K562 (cell line): Measurements from ENCODE around the gene TAPBPL. TPM values are rescaled to one million over a fixed set of nuclear protein-coding genes. Genes with fewer than 3 reads are reported as not detected.
A peak's percentile ranks its signal among the peaks of the same experiment; 100 is the strongest.

Source experiments
- EP300 ChIP-seq: IDR thresholded peaks from 2 replicates; pipeline ENCODE4 v1.6.1; 2012; ENCODE audit warnings: low read length, improper control_type of control experiment
- FOXK2 ChIP-seq, 2 experiments: fragments of 450-650 bp; IDR thresholded peaks in 1 of 2; conservative IDR thresholded peaks in 1 of 2; 2 replicates each; pipeline ENCODE4 v1.6.1; 2016; ENCODE audit warnings: low read depth in 2 of 2, mild to moderate bottlenecking in 1 of 2
- GATA2 ChIP-seq: sonication (generic); formaldehyde crosslinking; IDR thresholded peaks from 2 replicates; pipeline ENCODE4 v1.4.0; 2020; ENCODE audit warnings: mild to moderate bottlenecking, missing genetic modification reagents
- HNRNPLL ChIP-seq: fragments of 200-400 bp; formaldehyde crosslinking; IDR thresholded peaks from 2 replicates; pipeline ENCODE4 v1.6.1; 2017; ENCODE audit warnings: low read length, low read depth, mild to moderate bottlenecking; ENCODE audit not compliant: poor library complexity, severe bottlenecking
- MAZ ChIP-seq, 2 experiments: fragments of 450-650 bp in 1 of 2; sonication (generic) in 1 of 2; formaldehyde crosslinking; IDR thresholded peaks in 1 of 2; conservative IDR thresholded peaks in 1 of 2; 2 replicates each; pipeline versions ENCODE4 v1.4.0 to v1.5.0; 2020; ENCODE audit warnings: mild to moderate bottlenecking in 1 of 2, missing genetic modification reagents in 1 of 2
- MEIS2 ChIP-seq: fragments of 450-650 bp; IDR thresholded peaks from 2 replicates; pipeline ENCODE4 v1.6.1; 2014; ENCODE audit warnings: mild to moderate bottlenecking; ENCODE audit not compliant: partially characterized antibody
- NFATC3 ChIP-seq: fragments of 450-650 bp; IDR thresholded peaks from 2 replicates; pipeline ENCODE4 v1.6.1; 2017; ENCODE audit warnings: mild to moderate bottlenecking
- NRF1 ChIP-seq, 2 experiments: fragments of 450-650 bp; IDR thresholded peaks in 1 of 2; conservative IDR thresholded peaks in 1 of 2; 2 replicates each; pipeline ENCODE4 v1.6.1; 2014; ENCODE audit warnings: mild to moderate bottlenecking in 2 of 2
- RCOR1 ChIP-seq, 2 experiments: IDR thresholded peaks; 2 replicates each; pipeline ENCODE4 v1.6.1; 2012; ENCODE audit warnings: low read depth in 2 of 2, low read length in 2 of 2, borderline replicate concordance in 1 of 2, improper control_type of control experiment in 1 of 2
- SMAD2 ChIP-seq: fragments of 150-350 bp; IDR thresholded peaks from 2 replicates; pipeline ENCODE4 v1.6.1; 2014; ENCODE audit warnings: low read depth, mild to moderate bottlenecking, low read length
- SMARCC2 ChIP-seq: fragments of 450-650 bp; IDR thresholded peaks from 2 replicates; pipeline ENCODE4 v1.6.1; 2017; ENCODE audit warnings: antibody characterized with exemption, moderate library complexity, mild to moderate bottlenecking, low read depth
- TCF3 ChIP-seq: sonication (generic); formaldehyde crosslinking; IDR thresholded peaks from 2 replicates; pipeline ENCODE4 v1.4.0; 2020; ENCODE audit warnings: mild to moderate bottlenecking, missing genetic modification reagents
- TEAD4 ChIP-seq, 2 experiments: sonication (generic) in 1 of 2; formaldehyde crosslinking in 1 of 2; IDR thresholded peaks; 2 replicates each; pipeline versions ENCODE4 v1.6.1 to v1.8.0; 2012 to 2022; ENCODE audit warnings: borderline replicate concordance in 1 of 2, inconsistent platforms in 1 of 2, low read length in 1 of 2, mild to moderate bottlenecking in 1 of 2, missing genetic modification reagents in 1 of 2
- ZNF253 ChIP-seq: fragments of 250-450 bp; sonication (Bioruptor Pico); conservative IDR thresholded peaks from 2 replicates; pipeline ENCODE4 v1.6.1; 2021; ENCODE audit warnings: mild to moderate bottlenecking
- ZNF316 ChIP-seq: fragments of 450-650 bp; IDR thresholded peaks from 2 replicates; pipeline ENCODE4 v1.6.1; 2016
- ZNF668 ChIP-seq: fragments of 250-450 bp; sonication (Bioruptor Pico); IDR thresholded peaks from 2 replicates; pipeline ENCODE4 v1.8.0; 2022; ENCODE audit warnings: mild to moderate bottlenecking, inconsistent platforms
- polyA plus RNA-seq, 8 experiments: library from polyadenylated mRNA; depleted of rRNA in 4 of 8; stranded (reverse) in 5 of 8; unstranded in 3 of 8; fragments of >200 nt; fragmentation: Nextera tagmentation in 2 of 8; fragmentation: Illumina TruSeq in 1 of 8; extraction: Ambion mirVana in 2 of 8; extraction: Trizol in 1 of 8; gene quantifications; 2 replicates each; pipeline versions ENCODE4 v1.2.1 to v1.2.3, GENCODE V29; 2011 to 2014; ENCODE audit warnings: inconsistent platforms in 1 of 8, missing spikeins in 1 of 8
- total RNA-seq, 7 experiments: library from RNA; depleted of rRNA in 6 of 7; stranded (reverse); fragments of >200 nt in 6 of 7; fragmentation: Illumina TruSeq in 2 of 7; extraction: Trizol in 2 of 7; gene quantifications; 2 replicates each; pipeline versions ENCODE4 v1.2.1 to v1.2.3, GENCODE V29; 2011 to 2021; ENCODE audit warnings: low replicate concordance in 1 of 7
- TF ChIP-seq, protein P1 (sequence below): sonication (generic); formaldehyde crosslinking; IDR thresholded peaks from 2 replicates; pipeline ENCODE4 v1.8.1; 2023; ENCODE audit warnings: mild to moderate bottlenecking, missing genetic modification reagents, moderate library complexity
- TF ChIP-seq, protein P2 (sequence below): fragments of 450-650 bp; IDR thresholded peaks from 2 replicates; pipeline ENCODE4 v1.6.1; 2014; ENCODE audit warnings: low read depth, mild to moderate bottlenecking, moderate library complexity, borderline replicate concordance
- TF ChIP-seq, protein P3 (sequence below): sonication (generic); formaldehyde crosslinking; IDR thresholded peaks from 2 replicates; pipeline ENCODE4 v1.8.0; 2022; ENCODE audit warnings: missing genetic modification reagents, mild to moderate bottlenecking, borderline replicate concordance
- TF ChIP-seq, protein P4 (sequence below), 2 experiments: IDR thresholded peaks in 1 of 2; conservative IDR thresholded peaks in 1 of 2; 2 replicates each; pipeline ENCODE4 v1.6.1; 2016; ENCODE audit warnings: low read depth in 2 of 2, mild to moderate bottlenecking in 1 of 2, missing compliant biosample characterization in 1 of 2, missing genetic modification characterization in 1 of 2, moderate library complexity in 1 of 2

The TAPBPL gene
- total and polyA plus RNA-seq, 9 of the 15 experiments (the other 6 are each of a cell fraction or from before 2014, with no cell fraction given) = 0.29 to 1.6 (median 0.45) TPM

DNA sequence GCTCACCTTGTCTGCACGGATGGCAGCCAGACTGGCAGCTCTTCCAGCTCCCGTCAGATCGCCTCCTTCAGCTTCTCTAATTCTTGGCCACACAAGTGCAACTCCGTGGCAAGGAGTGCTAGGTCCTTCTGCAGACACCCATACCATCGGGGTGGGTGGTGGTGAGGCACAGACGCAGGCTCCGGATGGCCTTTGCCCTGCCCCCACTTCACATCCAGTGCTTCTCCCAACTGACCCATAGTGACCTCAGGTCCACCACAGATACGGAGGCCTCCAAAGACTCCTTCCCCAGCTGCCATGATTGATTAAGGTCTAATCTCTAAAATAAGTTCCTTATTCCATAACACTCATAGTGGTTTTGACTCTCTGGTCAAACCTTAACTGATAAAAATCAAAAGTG lies 27.0 kb upstream of the TAPBPL start (continued):
- TF ChIP-seq ZNF253 (CRISPR knock-in tag) (no peak), ZNF668 (CRISPR knock-in tag) (no peak), NRF1 (conservative IDR thresholded peaks at IDR 0.05 in 1 of 2, IDR thresholded peaks at IDR 0.05 in 1 of 2) (0 out of 4 replicates have a peak, but pooled peaks of 1 of the 2 experiments have one; percentile 13), EP300 (0 out of 2 replicates have a peak, but pooled peaks have one; percentile 5), GATA2 (CRISPR knock-in tag) (no peak), MEIS2 (peak; percentile 31), TEAD4 (IDR thresholded peaks at IDR 0.05; ENCODE audit: low read length) (peak; percentile 44), TEAD4 (CRISPR knock-in tag; IDR thresholded peaks at IDR 0.05; ENCODE audit: borderline replicate concordance) (no peak), MAZ (CRISPR knock-in tag; conservative IDR thresholded peaks at IDR 0.05 in 1 of 2, IDR thresholded peaks at IDR 0.05 in 1 of 2) (no peak), FOXK2 (conservative IDR thresholded peaks at IDR 0.05 in 1 of 2, IDR thresholded peaks at IDR 0.05 in 1 of 2; ENCODE audit: low read depth in 2 of 2) (no peak), SMAD2 (no peak), SMARCC2 (no peak), TCF3 (CRISPR knock-in tag) (peak; percentile 10; the same call in 1 of the 2 replicates), RCOR1 (IDR thresholded peaks at IDR 0.05; ENCODE audit: borderline replicate concordance in 1 of 2, low read depth in 2 of 2, low read length in 2 of 2) (peak in 1 of 2 experiments; percentile 33; a peak in 1 of 4 replicates), ZNF316 (no peak), HNRNPLL (no peak), NFATC3 (no peak)
- TF ChIP-seq, protein P1, sequence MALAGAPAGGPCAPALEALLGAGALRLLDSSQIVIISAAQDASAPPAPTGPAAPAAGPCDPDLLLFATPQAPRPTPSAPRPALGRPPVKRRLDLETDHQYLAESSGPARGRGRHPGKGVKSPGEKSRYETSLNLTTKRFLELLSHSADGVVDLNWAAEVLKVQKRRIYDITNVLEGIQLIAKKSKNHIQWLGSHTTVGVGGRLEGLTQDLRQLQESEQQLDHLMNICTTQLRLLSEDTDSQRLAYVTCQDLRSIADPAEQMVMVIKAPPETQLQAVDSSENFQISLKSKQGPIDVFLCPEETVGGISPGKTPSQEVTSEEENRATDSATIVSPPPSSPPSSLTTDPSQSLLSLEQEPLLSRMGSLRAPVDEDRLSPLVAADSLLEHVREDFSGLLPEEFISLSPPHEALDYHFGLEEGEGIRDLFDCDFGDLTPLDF = no peak
- TF ChIP-seq, protein P2, sequence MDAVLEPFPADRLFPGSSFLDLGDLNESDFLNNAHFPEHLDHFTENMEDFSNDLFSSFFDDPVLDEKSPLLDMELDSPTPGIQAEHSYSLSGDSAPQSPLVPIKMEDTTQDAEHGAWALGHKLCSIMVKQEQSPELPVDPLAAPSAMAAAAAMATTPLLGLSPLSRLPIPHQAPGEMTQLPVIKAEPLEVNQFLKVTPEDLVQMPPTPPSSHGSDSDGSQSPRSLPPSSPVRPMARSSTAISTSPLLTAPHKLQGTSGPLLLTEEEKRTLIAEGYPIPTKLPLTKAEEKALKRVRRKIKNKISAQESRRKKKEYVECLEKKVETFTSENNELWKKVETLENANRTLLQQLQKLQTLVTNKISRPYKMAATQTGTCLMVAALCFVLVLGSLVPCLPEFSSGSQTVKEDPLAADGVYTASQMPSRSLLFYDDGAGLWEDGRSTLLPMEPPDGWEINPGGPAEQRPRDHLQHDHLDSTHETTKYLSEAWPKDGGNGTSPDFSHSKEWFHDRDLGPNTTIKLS = no peak
- TF ChIP-seq, protein P3, sequence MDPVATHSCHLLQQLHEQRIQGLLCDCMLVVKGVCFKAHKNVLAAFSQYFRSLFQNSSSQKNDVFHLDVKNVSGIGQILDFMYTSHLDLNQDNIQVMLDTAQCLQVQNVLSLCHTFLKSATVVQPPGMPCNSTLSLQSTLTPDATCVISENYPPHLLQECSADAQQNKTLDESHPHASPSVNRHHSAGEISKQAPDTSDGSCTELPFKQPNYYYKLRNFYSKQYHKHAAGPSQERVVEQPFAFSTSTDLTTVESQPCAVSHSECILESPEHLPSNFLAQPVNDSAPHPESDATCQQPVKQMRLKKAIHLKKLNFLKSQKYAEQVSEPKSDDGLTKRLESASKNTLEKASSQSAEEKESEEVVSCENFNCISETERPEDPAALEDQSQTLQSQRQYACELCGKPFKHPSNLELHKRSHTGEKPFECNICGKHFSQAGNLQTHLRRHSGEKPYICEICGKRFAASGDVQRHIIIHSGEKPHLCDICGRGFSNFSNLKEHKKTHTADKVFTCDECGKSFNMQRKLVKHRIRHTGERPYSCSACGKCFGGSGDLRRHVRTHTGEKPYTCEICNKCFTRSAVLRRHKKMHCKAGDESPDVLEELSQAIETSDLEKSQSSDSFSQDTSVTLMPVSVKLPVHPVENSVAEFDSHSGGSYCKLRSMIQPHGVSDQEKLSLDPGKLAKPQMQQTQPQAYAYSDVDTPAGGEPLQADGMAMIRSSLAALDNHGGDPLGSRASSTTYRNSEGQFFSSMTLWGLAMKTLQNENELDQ (CRISPR knock-in tag) = no peak
- TF ChIP-seq, protein P4, sequence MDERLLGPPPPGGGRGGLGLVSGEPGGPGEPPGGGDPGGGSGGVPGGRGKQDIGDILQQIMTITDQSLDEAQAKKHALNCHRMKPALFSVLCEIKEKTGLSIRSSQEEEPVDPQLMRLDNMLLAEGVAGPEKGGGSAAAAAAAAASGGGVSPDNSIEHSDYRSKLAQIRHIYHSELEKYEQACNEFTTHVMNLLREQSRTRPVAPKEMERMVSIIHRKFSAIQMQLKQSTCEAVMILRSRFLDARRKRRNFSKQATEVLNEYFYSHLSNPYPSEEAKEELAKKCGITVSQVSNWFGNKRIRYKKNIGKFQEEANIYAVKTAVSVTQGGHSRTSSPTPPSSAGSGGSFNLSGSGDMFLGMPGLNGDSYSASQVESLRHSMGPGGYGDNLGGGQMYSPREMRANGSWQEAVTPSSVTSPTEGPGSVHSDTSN (CRISPR knock-in tag; IDR thresholded peaks at IDR 0.05; ENCODE audit: low read depth) = no peak
- TF ChIP-seq, protein P4 (tag; conservative IDR thresholded peaks at IDR 0.05; ENCODE audit: low read depth) = peak; percentile 26; the same call in 1 of the 2 replicates
